Heart left ventricle (tissue), 16 donors: Measurements from ENCODE around the gene SLC30A4. TPM values are rescaled to one million over a fixed set of nuclear protein-coding genes. Genes with fewer than 3 reads are reported as not detected.

Experiments used
- ATAC-seq, 4 donors: fragments of 200-7000 bp; cut with Tn5 transposase; one replicate each; pipeline ENCODE4 v1.9.1; 2020 to 2022; ENCODE audit warnings: moderate library complexity in 4 of 4, mild to moderate bottlenecking in 3 of 4, moderate number of reproducible peaks in 1 of 4
- DNase-seq, 5 donors: peaks; one replicate each; pipeline ENCODE4 v3.0.0-alpha.2; 2020
- H3K27ac ChIP-seq, 12 donors: fragments of 200-600 bp; sonication (generic) in 4 of 12; one replicate each; pipeline versions ENCODE4 v1.5.0 to v1.8.0; 2016 to 2022; ENCODE audit warnings: mild to moderate bottlenecking in 2 of 12
- H3K27me3 ChIP-seq, 9 donors: fragments of 200-600 bp; sonication (generic) in 2 of 9; one replicate each; pipeline versions ENCODE4 v1.5.1 to v1.8.0; 2016 to 2022; ENCODE audit warnings: mild to moderate bottlenecking in 3 of 9
- H3K36me3 ChIP-seq, 9 donors: fragments of 200-600 bp; sonication (generic) in 2 of 9; one replicate each; pipeline versions ENCODE4 v1.5.0 to v1.8.0; 2018 to 2022; ENCODE audit warnings: mild to moderate bottlenecking in 2 of 9
- H3K4me1 ChIP-seq, 12 donors: fragments of 200-600 bp; sonication (generic) in 4 of 12; one replicate each; pipeline versions ENCODE4 v1.5.0 to v1.8.0; 2016 to 2022; ENCODE audit warnings: mild to moderate bottlenecking in 3 of 12
- H3K4me3 ChIP-seq, 12 donors: fragments of 200-600 bp; sonication (generic) in 4 of 12; one replicate each; pipeline versions ENCODE4 v1.5.0 to v1.8.0; 2017 to 2022; ENCODE audit warnings: mild to moderate bottlenecking in 9 of 12, moderate library complexity in 4 of 12
- H3K9me3 ChIP-seq, 12 donors: fragments of 200-600 bp; sonication (generic) in 4 of 12; one replicate each; pipeline versions ENCODE4 v1.5.0 to v1.8.0; 2016 to 2022; ENCODE audit warnings: mild to moderate bottlenecking in 1 of 12
- CTCF ChIP-seq, 12 donors: fragments of 200-600 bp; sonication (generic) in 4 of 12; IDR thresholded peaks; one replicate each; pipeline versions ENCODE4 v1.5.0 to v1.8.0; 2018 to 2022; ENCODE audit warnings: antibody characterized with exemption in 12 of 12, mild to moderate bottlenecking in 5 of 12
- POLR2A ChIP-seq, 2 donors: fragments of 450-650 bp; IDR thresholded peaks; one replicate each; pipeline ENCODE4 v1.6.1; 2017; ENCODE audit warnings: antibody characterized with exemption in 2 of 2, mild to moderate bottlenecking in 2 of 2, moderate library complexity in 2 of 2
- WGBS, 4 donors: extraction: QIAGEN DNeasy Blood & Tissue Kit in 2 of 4; methylation state at CpG; one replicate each; pipeline versions ENCODE4 v1.1.5 to v1.1.7; 2013 to 2018; 5-methylcytosine and 5-hydroxymethylcytosine counted together
- intact Hi-C, 10 donors: fragments of 100-400 bp; cut with DNase I; formaldehyde crosslinking; loops; one replicate each; pipeline versions ENCODE4 v1.11.1 to v1.14.2; 2022
- polyA plus RNA-seq, 2 donors: library from polyadenylated mRNA; stranded (reverse); fragments of 200-250 nt; gene quantifications; one replicate each; pipeline ENCODE4 v1.2.3, GENCODE V29; 2013
- total RNA-seq, 9 donors: library from RNA; depleted of rRNA in 2 of 9; stranded (reverse); fragments of >200 nt in 2 of 9; fragmentation: NEBNext Ultra II Directional in 3 of 9; extraction: Animal tissue kit (Norgen Biotek cat#: 25700) in 3 of 9; gene quantifications; one replicate each; pipeline versions ENCODE4 v1.1.0 to v1.2.4, GENCODE V29; 2016 to 2023
- donor health status: ischemic (EF 13 %, LVEDD 7.1; RV severe dilation, severe dysfunction).
- donor health status: healthy with polysubstance abuse.
- donor health status: DM: no; HTN: yes; CAD: no.
- donor health status: DM: no; HTN: no; CAD: no.
- donor health status: ischemic (EF 25% LVEDD 6.9; RV normal size, moderate dysfunction).
- donor health status: ischemic (EF 25% LVEDD 5.7; RV mildly dilated, moderate dysfunction).
- donor health status: healthy.
- donor health status: DM: yes; HTN: yes; CAD: no.
- donor health status: ischemic (EF 35%, LVEDD 5.7; RV mildly dilated, moderate dysfunction).
- donor health status: nonischemic (EF 11% LVEDD 7.7; RV severe dilation, severe dysfunction).
- donor health status: DM: yes; HTN: yes; CAD: no.
- donor health status: PGD.
- donor health status: ischemic (EF 29% LVEDD 5.4; RV normal size, mild dysfunction).
- donor health status: nonischemic (EF 23%, LVEDD 6.1; RV moderate dilation, normal function).

SLC30A4 gene
- total and polyA plus RNA-seq, 11 donors, result 1.9 to 4.7 (median 2.9) TPM

- Histone ChIP-seq H3K9me3 (no peaks in the 10 kb centered on the region), H3K27me3 (no peaks in the 10 kb centered on the region), H3K4me1 (peaks cover 0 to 49% (median 0%) of the 10 kb centered on the region in 12 donors), H3K4me3 (peak overlapping the region in 1 of 12 donors; percentile 17), H3K27ac (peak overlapping the region in 1 of 12 donors; percentile 66), H3K36me3 (no peaks in the 10 kb centered on the region)
- intact Hi-C loops, result loop anchor here in 6 of 10 donors (5.0 to 10.0 kb wide), 4 partner anchors 148 to 293 kb away; no protein-coding TSS in a partner anchor
- DNase-seq (peak; percentile 30 to 75 (median 57)), ATAC-seq (peak in 2 of 4 donors; percentile 43 to 52)
- 52 to 64% (median 58%) methylated on average over 8 of the region's 8 CpGs for WGBS, 4 donors
- TF ChIP-seq CTCF (IDR thresholded peaks at IDR 0.05), result no peak
Observed at GRCh38 chr15:45454814-45455213, 67.7 kb downstream of the SLC30A4 start.

DNA sequence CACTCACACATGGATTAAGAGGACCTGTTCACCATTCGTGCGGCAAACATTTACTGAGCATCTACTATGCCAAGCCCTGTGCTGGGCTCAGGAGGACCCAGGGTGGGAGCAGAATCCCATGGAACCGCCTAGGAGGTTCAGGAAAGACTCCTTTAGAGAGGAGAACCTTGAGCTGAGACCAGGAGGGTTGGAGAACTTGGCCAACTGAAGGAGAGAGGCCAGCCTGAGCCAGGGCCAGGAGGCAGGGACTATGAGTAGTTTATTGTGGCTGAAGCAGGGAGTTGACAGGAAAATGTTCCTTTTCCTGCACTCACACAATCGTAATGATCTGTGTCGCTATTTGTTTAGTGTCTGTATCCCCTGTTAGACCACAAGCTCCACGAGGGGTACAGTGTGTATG, 71.3 kb downstream of the SLC30A4 start:
- Histone ChIP-seq H3K27me3 (peaks cover 0 to 11% (median 0%) of the 10 kb centered on the region in 9 donors), H3K36me3 (no peaks in the 10 kb centered on the region), H3K27ac (no peak overlapping the region), H3K4me3 (no peak overlapping the region), H3K9me3 (no peaks in the 10 kb centered on the region), H3K4me1 (peaks cover 0 to 32% (median 0%) of the 10 kb centered on the region in 12 donors)
- no peak for TF ChIP-seq POLR2A (IDR thresholded peaks at IDR 0.05)
- TF ChIP-seq CTCF (IDR thresholded peaks at IDR 0.05), result no peak
- WGBS, 4 donors, result 85 to 88% (median 86%) methylated on average over 6 of the region's 6 CpGs
- DNase-seq (no peak), ATAC-seq (no peak)
- intact Hi-C loops, result loop anchor here in 1 of 10 donors (10.0 kb wide), 1 partner anchor 286 kb away; no protein-coding TSS in a partner anchor

GRCh38 chr15:45449916-45450867, 72.4 kb downstream of the SLC30A4 start:
- TF ChIP-seq CTCF (IDR thresholded peaks at IDR 0.05), result no peak
- TF ChIP-seq POLR2A (IDR thresholded peaks at IDR 0.05), result no peak
- no peaks in the 10 kb centered on the region for H3K36me3 ChIP-seq
- intact Hi-C loops, result loop anchor here in 1 of 10 donors (10.0 kb wide), 1 partner anchor 285 kb away; no protein-coding TSS in a partner anchor
- H3K27ac ChIP-seq, result no peak overlapping the region
- H3K4me3 ChIP-seq, result no peak overlapping the region
- ATAC-seq (no peak), DNase-seq (no peak)
- 88 to 90% (median 89%) methylated on average over 22 of the region's 22 CpGs for WGBS, 4 donors
- no peaks in the 10 kb centered on the region for H3K9me3 ChIP-seq
- peaks cover 0 to 29% (median 0%) of the 10 kb centered on the region in 12 donors for H3K4me1 ChIP-seq
- peaks cover 0 to 11% (median 0%) of the 10 kb centered on the region in 9 donors for H3K27me3 ChIP-seq

DNA sequence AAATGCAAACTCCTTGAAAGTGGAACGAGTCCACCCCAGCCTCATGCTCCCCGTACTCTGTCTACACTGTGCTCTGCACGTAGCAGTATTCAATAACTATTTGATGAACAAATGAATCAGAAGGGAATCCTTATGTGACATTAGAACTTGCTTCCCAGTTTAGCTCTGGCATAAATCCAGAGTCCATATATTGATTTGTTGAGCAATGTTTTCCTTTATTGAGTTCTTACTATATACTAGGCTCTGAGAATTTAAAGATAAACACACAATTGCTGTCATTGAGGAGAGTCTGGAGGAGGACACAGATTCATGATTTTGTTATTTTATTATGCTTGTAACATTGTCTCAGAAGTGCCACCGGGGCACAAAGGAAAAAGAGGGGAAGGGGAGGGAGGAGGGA, 73.2 kb downstream of the SLC30A4 start:
- intact Hi-C loops, result no loop called here
- ATAC-seq (no peak), DNase-seq (no peak)
- Histone ChIP-seq H3K4me1 (peaks cover 0 to 26% (median 0%) of the 10 kb centered on the region in 12 donors), H3K9me3 (no peaks in the 10 kb centered on the region), H3K4me3 (no peak overlapping the region), H3K27me3 (peaks cover 0 to 11% (median 0%) of the 10 kb centered on the region in 9 donors), H3K36me3 (no peaks in the 10 kb centered on the region), H3K27ac (no peak overlapping the region)
- no peak for TF ChIP-seq CTCF (IDR thresholded peaks at IDR 0.05)
- no peak for TF ChIP-seq POLR2A (IDR thresholded peaks at IDR 0.05)
- WGBS, 4 donors, result 78 to 90% (median 83%) methylated on average over 4 of the region's 4 CpGs
